ENCODE measurements around the gene KIFBP. TPM values are rescaled to one million over a fixed set of nuclear protein-coding genes. Genes with fewer than 3 reads are reported as not detected.

KIFBP gene
- total RNA-seq, 6 experiments from 2014 or later, result 6.6 to 11.8 (median 9.0) TPM

DNA sequence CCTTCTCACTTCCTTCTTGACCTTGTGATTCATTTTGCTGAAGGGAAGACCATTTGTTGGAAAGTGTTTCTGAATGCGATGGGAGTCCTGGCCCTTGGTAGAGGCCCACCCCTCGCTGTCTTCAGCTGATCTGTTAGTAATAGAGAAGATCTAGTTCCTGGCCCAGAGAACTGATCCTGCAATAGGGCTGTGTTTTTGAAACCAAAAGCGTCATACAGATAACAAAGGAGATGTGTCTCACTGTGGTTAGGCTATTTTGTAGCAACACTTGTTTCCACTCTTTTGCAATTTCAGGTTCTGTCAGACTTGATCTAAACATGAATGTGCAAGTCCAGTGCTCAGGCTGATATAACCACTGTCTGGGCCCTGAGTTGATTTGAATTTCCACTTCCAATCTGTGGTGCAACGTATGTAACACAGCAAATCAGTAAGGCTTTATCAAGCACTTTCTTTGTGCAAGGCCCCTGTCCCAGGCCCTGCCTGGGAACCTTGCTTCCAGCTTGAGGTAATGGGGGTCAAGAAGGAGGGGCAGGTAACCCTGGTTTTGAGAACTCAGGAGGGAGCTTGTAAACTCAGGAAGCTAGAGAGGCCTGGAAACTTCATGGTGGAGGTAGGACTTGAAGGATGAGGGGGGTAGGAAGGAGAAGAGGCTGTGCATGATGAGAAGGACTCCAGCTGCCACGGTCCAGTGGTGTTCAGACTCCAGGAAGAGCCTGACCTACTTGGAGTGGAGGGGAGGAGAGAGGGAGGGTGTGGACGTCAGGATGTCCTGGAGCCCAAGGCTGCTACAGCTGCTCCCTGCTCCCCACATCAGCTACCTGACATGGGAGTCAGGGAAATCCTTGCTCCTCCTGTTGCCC lies 57.1 kb downstream of the KIFBP start:
- Histone ChIP-seq H3K9me3 (no peaks in the 10 kb centered on the region), H3K4me1 (no peaks in the 10 kb centered on the region), H3K27me3 (no peaks in the 10 kb centered on the region), H3K27ac (peak overlapping the region; percentile 31 to 62 (median 57)), H3K36me3 (no peaks in the 10 kb centered on the region), H3K4me3 (no peak overlapping the region)
- DNase-seq (no peak), ATAC-seq (peak; percentile 34 to 55 (median 43))
- intact Hi-C loops (cut with DNase I), result no loop called here
- TF ChIP-seq POLR2A (IDR thresholded peaks at IDR 0.05) (peak; percentile 26), CTCF (IDR thresholded peaks at IDR 0.05) (no peak)
- 54% methylated on average over 6 of the region's 6 CpGs for WGBS (ENCODE audit: insufficient coverage, low coverage, low lambda C conversion rate, missing lambda C conversion rate)

GRCh38 chr10:69047111-69047832 lies 58.7 kb downstream of the KIFBP start:
- Histone ChIP-seq H3K36me3 (no peaks in the 10 kb centered on the region), H3K27ac (peak overlapping the region in 2 of 3 donors; percentile 56 to 62), H3K27me3 (no peaks in the 10 kb centered on the region), H3K9me3 (no peaks in the 10 kb centered on the region), H3K4me1 (no peaks in the 10 kb centered on the region), H3K4me3 (no peak overlapping the region)
- 57% methylated on average over 2 of the region's 4 CpGs for WGBS (ENCODE audit: insufficient coverage, low coverage, low lambda C conversion rate, missing lambda C conversion rate)
- TF ChIP-seq POLR2A (IDR thresholded peaks at IDR 0.05) (no peak), CTCF (IDR thresholded peaks at IDR 0.05) (no peak)
- DNase-seq, result no peak
- intact Hi-C loops (cut with DNase I), result no loop called here
- ATAC-seq, result no peak

DNA sequence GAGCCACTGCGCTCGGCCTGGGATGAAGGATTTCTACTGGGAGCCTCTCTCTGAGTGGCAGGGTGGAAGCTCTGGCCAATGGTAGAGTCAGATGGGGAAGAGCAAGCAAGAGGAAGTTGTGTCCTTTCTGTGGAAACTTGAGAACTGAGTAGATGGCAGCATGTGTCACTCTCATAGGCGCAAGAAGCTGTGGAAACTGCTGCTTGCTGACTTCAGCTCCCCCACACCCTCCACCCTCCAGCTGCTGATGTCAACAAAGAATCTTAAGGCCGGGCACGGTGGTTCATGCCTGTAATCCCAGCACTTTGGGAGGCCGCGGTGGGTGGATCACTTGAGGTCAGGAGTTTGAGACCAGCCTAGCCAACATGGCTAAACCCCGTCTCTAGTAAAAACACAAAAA lies 59.5 kb downstream of the KIFBP start:
- TF ChIP-seq POLR2A (IDR thresholded peaks at IDR 0.05) (peak; percentile 45), CTCF (IDR thresholded peaks at IDR 0.05) (no peak)
- H3K4me3 ChIP-seq, result no peak overlapping the region
- no peaks in the 10 kb centered on the region for H3K4me1 ChIP-seq
- ATAC-seq (peak; percentile 50 to 56 (median 54)), DNase-seq (peak in 1 of 3 donors; percentile 62)
- H3K9me3 ChIP-seq, result no peaks in the 10 kb centered on the region
- intact Hi-C loops (cut with DNase I), result no loop called here
- H3K27me3 ChIP-seq, result no peaks in the 10 kb centered on the region
- H3K27ac ChIP-seq, result peak overlapping the region; percentile 31 to 75 (median 63)
- H3K36me3 ChIP-seq, result no peaks in the 10 kb centered on the region
- 26% methylated on average over 4 of the region's 8 CpGs for WGBS (ENCODE audit: insufficient coverage, low coverage, low lambda C conversion rate, missing lambda C conversion rate)

- peak in 1 of 3 donors; percentile 60 for DNase-seq
- no peaks in the 10 kb centered on the region for H3K27me3 ChIP-seq
- TF ChIP-seq CTCF (IDR thresholded peaks at IDR 0.05) (no peak), POLR2A (IDR thresholded peaks at IDR 0.05) (no peak)
- H3K27ac ChIP-seq, result peak overlapping the region; percentile 39 to 75 (median 63)
- intact Hi-C loops (cut with DNase I), result no loop called here
- H3K9me3 ChIP-seq, result no peaks in the 10 kb centered on the region
- no peak overlapping the region for H3K4me3 ChIP-seq
- no peaks in the 10 kb centered on the region for H3K36me3 ChIP-seq
- peak; percentile 24 to 38 (median 28) for ATAC-seq
- WGBS (ENCODE audit: insufficient coverage, low coverage, low lambda C conversion rate, missing lambda C conversion rate), result 54% methylated on average over 5 of the region's 6 CpGs
- no peaks in the 10 kb centered on the region for H3K4me1 ChIP-seq
Measured at GRCh38 chr10:69049566-69049961, 61.0 kb downstream of the KIFBP start.

Measured in right lobe of liver (tissue), 6 donors.